T follicular helper cell (primary cell): ENCODE results near the gene IER5.
A peak's percentile ranks its signal among the peaks of the same experiment; 100 is the strongest.

Experiments
- DNase-seq: peaks from one replicate; pipeline ENCODE4 v3.0.0-alpha.2; 2020; ENCODE audit warnings: low read depth

The IER5 gene

DNA sequence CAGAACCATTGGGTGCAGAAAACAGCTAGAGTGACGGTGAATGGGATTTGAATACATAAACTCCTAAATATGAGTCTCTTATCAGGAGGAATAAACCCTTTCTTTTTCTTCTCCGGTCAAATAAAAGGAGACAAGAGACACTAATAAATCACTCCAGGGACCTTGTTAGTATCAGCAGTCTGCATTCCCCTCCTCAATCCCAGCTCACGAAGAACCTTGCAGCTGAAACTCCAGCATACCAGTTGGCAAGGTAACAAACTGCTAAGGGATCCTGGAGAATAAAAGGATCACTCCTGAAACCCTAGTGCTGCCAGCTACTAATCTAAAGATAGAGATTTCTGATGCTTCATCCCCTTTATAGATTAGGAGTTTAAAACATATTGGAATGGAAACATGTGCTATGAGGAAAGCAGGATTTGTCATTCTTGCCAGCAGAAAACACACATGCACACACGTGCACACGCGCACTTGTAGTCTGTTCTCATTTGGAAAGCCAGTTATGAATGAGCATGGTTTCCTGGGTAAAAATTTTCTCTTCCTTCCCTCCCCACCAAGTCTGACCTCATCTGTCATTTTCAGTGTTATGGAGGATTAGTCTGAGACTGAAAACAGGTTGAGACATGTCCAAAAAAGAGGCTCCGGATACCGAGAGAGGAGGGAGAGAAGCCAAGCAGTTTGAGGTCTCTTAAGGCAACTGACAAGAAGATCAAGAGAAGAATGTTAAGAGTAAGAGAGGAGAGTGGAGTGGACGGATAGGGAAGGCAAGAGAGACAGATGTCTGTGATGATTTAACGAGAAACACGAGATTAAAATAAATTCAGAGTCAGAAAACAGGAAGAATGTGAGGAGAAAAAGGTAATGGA is 10.9 kb downstream of the IER5 start:
- DNase-seq, result no peak

DNA sequence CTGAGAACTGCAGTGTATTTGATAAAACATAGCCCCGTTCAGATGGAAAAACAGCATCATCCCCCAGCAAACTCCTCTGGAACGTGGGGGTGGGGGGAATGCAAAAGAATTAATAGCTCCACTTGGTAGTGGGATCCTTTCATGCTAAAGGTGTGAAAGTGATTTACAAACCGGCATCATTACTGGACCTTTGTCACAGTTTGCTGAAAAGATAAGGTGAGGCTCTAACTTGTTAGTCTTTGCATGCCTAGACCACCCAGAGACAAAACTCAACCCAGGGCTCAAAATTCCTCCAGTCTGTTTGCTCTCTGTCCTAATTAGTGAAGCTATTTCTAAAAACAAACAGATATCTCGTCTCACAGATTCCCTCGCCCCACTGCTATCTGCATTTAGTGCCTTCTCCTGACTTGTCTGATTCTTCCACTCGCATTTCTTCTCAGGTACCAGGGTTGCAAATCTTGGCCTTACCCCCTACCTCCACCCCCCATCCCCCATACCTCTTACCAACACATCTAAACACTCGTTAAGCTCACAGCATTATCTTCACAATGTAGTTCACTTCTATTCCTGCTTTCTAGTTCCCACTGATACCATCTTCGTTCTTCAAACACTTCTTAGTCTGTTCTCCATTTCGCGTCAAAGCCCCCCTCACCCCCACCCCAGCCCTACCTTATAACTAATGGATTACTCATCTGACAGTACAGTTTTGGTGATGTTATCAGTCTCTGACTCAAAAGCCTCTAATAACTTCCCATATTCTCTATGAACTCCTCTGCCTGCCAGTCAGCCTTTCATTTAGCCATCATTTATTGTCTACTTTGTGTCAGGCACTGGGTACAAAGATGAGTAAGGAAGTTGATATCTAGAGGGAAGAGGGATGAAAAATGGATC is 11.8 kb downstream of the IER5 start:
- no peak for DNase-seq

DNA sequence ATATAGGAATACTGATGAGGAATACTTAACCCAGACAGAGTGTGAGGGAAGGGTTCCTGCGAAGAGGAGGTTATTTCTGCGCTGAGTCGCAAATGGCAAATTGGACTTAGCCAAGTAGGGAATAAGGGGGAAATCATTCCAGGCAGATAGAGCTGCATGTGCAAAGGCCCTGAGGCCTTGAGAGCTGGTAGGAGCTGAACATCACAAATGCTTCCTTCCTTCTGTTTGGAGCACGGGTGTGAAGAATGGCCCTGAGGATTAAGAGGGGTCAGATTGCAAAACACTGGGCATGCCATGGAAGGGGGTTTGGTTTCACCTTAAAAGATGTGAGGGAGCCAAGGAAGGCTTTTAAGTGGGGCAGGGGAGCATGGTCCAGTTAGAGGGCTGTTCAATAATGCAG is 12.4 kb downstream of the IER5 start:
- DNase-seq, result no peak

DNA sequence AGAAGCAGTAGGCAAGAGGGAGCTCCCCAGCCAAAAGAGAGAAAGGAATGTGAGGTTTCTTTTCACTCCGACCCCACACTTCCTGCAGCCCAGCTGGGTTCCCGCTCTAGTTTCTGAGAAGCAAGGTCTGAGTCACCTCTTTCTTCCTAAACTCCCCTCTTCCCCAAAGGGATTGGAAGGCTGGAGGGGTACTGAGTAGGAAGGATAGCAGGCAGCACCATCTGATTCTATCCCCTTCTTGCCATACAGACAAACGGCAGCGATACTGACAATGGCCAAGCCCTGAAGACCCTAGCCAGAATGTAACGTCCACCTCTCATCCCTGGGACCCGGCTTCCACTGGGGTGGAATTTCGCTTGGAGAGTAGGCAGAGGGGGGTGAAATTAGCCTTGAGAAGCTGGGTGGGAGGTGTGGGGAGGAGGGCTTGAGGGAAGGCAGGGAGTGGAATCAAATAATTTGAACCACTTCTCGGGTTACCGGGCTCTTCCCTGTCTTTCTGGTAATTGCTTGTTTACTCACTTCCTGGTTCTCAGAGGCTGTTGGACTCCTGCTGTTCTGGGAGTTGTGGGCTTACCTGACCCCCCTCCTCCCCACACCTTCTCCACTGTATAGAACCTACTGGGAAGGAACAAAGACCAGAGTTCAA is 13.2 kb downstream of the IER5 start:
- DNase-seq, result no peak

DNA sequence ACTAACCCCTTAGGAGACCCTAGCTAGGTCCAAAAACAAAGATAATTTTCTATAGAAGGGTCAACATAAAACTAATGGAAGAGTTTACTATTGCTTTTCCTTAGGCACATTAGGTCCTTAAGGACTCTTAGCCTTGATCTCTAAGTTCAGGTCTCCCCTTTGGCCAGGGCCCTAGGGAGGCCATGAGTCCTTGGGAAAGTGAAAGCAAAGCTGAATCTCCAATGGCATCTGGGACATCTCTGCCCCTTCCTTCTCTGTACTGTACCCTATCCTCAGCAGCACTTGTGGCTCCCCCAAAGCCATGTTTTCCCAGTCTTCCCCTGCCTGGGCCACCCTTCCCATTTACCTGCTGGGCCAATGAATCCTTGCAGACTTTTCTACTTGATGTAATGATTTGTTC is 14.3 kb downstream of the IER5 start:
- DNase-seq, result no peak

DNA sequence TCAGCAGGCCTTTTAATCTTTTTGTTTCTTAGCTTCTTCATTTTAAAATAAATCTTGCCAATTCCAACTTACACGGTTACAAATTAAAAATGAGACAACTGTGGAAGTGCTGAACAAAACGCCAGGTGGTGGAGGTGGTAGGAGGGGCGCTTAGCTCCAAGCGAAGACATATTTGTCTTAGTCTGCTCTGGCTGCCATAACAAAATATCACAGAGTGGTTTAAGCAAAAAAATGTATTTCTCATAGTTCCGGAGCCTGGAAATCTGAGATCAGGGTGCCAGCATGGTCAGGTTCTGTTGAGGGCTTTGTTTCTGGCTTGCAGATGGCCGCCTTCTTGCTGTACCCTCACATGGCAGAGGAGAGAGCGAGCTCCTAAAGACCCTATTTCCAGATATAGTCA is 14.9 kb downstream of the IER5 start:
- DNase-seq, result no peak

DNA sequence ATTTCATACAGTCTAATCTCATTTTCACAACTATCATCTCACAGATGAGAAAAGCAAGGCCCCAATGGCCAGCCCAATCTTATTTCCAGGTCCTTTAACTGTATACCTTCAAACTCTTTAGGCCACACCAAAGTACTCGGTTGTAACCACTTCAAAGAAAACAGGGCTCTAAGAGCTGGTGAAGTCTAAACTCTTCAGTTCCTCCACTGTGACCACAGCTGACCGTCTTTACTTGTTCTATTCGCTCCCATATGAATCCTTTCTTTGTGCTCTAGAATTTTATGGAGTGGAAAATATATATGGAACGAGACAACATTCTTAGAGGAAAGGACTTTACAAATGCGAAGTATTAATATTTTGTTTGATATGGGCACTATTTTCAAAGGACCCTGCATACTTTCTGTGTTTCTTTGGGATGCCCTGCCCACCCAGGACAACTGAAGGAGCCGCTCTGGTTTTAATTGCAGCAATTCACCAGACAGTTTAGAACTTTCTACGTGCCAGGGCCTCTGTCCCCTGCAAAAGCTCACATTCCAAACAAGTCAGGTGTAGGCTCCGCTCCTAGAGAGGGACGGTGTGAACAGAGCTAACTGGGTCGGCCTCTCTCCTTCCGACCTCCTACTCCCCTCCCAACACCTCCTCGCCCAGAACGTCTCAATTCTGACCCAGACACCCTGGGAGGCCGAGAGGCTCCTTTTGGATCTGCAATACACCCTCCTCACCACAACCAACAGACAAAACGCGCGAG is 15.7 kb downstream of the IER5 start:
- DNase-seq, result no peak

DNA sequence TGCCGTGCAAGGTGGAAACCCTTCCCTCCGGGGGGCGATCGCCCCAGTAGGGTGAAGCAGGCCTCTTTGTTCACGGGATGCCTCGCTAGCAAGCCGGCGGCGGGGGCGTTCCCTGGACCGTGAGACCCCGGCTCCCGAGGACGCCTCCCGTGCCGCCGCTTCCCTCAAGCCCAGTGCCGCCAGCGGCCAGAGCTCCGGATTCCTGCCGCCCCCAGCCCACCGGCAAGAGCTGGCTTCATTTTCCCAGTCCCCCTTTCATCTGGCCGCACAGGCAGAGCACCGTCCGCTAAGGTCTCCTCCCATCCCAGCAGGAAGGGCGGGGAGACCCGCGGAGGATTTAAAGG is 16.3 kb downstream of the IER5 start:
- peak; percentile 31 for DNase-seq

DNA sequence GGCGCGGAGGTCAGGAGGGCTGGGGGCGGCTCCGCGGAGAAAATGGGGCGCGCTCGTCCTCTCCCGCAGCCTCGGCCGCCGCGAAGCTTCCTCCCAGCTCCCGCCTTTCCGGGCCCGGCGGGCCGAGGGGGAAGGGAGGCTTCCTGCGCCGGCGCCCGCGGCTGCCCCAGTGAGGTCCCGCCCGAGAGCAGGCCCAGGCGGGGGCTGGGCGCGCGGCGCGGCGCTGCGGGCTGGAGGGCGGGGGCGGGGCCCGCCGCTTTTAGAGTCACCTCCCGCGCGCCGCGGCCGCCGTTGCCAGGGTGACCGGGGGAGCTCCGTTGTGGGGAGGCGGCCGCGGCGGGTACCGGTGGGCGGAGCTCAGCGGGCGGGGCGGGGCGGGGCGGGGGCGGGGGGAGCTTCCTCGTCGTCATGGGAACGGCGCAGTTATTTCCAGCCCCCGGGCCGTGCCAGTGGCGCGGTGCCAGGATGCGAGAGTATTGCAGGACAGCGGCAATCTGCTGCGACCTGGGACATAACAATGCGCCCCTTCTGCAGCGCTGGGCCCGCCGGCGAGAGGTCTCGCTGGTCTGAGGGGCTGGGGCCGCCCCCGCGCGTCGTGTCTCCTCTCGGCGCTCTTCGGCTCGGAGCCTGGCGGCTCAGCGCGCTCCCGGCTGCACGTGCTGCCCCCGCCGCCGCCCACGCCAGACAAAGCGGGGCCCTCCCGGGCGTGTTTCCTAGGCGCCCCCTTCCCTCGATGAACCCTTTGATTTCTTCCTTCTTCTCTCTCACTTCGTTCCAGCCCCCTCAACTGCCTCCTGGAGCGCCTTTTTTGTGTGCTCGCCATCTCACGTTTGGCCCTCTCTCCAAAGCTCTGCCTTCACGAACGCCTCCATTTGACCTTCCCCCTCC is 16.9 kb downstream of the IER5 start:
- DNase-seq, result peak; percentile 92

DNA sequence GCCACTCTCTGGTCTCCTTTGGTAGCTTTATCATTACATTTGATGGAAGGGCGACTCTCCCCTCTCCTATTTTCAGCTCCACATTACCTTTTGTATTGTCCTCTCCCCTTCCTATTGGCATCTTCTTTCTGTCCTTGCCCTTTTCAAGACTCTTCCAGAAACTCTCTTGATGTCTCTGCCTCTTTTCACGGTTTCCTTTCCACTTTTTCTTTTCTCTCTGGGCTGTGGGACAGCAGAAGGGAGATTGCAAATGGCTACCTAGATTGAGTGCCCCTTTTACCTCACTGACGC is 17.5 kb downstream of the IER5 start:
- DNase-seq, result no peak

DNA sequence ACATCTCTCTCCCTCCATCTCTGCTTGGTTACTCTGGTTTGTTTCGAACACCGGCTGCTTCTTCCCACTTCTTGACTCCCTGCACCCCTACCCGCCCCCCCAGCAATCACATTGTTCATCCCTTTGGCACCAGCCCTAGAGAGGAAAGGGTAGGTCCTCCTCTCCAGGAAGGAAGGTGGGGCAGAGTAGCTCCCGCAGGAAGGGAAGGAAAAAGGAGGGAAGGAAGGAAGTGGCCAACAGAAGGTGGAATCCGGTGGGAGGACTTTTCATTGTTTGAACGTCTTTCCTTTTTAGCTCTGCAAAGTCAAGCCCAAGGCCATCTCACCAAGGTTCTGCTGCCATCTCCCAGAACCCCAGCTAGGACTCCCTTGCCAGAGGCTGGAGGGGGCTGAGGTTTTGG is 18.0 kb downstream of the IER5 start:
- no peak for DNase-seq

DNA sequence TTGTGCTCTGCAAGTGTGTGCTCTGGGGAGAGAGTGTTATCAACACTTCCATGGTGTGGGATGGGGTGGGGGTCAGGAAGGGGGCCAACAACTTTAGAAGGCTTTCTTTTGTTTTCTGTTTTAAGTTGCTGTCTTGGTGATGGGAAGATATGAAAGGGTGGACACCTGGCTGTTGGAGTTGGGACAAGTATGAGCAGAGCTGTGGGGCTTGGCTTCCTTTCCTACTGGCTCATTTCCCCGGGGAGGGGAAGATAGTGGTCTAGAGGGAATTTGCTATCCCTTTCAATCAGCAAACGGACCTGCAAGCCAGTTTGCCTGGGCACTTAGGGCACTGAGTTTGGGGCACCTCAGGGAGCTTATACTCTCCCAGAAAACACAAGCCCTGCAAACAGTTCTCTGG is 19.2 kb downstream of the IER5 start:
- no peak for DNase-seq

DNA sequence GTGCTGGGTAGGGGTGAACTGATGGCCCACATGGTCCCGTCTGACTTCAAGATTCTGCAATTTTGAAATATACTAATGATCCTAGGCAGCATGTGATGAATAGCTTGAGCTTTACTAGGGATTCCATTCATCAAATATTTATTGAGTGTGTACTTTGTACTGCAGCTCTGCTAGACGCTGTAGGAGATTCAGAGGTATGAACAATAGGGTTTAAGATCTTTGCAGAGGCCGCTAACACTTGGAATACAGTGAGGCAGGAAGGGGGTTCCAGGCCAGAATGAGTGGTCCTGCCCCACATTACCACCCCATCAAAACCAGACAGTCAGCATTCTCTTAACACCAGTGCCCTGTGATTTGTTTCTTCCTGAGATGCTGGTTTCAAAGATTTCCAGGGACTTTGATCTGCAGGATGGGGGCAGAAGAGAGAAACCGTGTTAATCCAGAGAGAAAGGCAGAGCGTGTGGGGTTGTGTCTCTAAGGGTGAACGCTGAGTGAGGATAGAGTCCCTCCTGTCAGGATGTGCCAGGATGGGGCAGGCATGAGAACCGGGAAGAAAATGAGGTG is 19.9 kb downstream of the IER5 start:
- no peak for DNase-seq

DNA sequence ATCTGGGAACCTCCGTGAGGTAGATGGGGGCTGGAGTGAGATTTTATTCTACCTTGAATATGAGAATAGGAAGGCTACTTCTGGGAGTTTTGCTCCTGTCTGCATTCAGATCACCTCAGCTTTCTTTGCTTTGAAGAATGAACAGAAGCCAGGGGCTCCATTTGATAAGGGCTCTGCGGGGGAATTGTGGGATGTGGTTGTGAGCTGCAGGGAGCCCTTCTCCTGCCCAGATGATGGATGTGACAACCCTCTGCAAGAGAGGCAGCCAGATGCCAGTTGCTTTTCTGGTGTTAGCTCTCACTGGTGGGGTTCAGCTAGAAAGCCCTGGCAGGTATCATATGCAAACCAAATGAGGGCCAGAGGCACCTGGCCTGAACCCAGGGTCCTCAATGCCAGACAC is 21.5 kb downstream of the IER5 start:
- DNase-seq, result no peak

DNA sequence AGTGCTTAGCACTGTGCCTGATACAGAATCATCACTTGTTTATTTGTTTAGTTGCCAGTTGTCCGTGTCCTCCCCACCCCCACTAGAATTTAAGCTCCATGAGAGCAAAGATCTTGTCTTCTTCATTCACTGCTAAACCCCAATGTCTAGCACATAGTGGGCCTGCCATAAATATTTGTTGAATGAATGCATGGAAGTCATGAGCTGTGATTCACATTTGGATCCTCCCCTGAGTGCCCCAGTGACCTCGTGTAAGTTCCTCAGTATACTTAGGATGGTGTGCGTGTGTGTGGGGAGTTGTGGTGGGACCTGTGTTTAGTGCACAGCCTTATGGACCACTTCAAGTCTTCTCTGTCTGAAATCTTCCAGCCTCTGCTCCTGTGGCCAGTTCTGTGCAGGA is 23.1 kb downstream of the IER5 start:
- no peak for DNase-seq

DNA sequence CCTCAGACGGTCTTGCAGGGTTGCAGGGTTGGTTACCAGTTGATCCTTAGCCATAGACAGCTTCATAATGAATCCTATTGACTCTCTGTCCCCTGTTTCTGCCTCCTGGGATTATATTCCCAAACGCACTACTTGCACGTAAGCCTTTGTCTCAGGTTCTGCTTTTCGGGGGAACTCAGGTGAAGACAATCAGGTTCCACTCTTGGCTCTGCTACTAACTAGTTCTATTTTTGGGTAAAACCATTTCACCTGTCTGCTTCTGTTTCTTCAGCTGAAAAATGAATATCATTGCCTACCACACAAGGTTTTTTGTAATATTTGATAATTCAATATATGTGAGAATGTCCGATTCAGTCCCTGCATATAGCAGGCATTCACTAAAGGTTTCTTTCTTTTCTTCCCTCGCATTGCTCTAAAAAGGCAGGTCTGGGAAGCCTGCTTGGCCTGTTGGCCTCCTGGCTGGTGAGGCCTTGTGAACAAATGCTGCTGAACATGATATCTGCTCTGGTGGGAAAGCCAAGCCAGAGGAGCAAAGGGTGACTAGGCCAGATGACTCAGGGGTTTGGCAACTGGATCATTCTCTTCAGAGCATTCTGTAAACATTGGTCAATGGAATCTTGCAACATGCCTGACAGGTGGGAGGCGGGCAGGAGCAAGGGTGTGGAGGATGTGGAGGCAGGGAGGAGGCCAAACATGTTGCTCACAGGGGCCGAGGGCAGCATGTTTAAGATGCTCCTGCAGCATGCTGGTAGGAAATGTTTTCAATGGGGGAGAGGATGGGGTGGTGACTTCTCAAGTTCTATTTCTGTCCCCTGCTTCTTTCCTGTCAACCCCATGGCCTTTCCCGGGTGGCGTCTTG is 23.8 kb downstream of the IER5 start:
- no peak for DNase-seq

DNA sequence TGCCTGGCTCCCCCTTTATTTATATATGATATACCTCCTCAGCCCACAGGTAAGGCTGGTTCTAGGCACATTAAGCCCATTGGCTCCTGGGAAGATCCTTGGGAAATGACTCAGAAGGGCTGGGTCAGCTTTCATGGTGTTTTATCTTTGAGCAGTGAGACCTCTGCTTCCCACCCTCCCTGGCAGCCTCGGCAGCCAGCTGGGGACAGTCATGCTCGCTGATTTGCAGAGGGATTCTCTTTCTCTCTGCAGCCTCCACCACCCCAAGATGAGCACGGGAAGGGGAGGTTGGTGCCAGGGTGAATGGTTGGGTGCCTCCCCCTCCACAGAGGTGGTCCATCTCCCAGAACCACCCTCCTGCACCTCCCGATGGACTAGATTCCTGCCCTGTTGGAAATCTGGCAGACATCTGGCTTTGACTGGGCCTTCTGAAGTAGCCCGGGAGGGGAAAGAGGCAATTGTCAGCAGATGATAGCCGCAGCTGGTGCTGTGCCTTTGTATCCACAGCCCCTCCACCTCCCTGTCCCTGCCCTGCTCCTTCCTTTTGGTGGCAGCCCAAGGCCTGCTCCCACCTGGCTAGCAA is 24.6 kb downstream of the IER5 start:
- DNase-seq, result no peak

DNA sequence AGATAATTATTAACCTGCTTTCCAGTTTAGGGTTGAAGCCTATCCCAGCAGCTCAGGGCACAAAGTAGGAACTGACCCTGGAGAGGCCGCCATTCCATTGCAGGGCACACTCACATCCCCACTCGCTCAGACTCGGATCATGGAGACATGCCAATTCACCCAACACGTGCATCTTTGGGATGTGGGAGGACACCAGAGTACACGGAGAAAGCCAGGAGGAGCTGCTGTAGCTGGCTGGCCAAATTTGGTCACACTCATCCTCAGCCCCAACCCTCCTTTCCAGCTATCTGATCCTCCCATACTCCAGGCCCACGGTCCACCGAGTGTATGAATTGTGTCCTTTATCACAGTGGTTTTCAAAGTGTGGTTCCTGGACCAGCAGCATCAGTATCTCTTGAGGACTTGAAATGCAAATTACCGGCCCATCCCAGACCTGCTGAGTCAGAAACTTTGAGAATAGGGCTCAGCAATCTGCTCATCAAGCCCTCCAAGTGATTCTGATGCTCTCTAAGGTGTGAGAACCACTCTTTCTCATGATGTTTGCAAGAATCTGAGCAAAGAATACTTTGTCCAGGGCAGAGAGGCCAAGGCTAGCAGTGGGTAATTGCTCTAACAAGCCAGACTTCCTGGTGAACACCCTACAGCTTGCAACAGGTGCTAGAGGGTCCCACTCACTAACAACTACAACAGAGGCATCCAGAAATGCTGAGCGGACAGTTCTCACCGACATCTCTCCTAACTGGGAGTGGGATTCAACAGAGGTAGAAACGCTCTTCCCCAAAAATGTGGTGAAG is 26.3 kb downstream of the IER5 start:
- no peak for DNase-seq

DNA sequence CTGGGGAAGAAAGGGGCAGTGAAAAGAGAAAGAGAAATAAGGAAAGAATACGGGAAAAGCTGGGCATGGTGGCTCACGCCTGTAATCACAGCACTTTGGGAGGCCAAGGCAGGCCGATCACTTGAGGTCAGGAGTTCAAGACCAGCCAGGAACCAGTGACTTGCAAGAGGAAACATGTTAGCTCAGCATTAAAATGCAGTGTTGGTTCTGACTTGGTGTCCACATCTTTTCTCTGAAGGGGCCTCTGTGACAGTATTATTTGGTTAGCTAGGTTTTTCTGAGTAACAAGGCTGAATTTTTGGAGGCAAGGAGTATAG is 26.8 kb downstream of the IER5 start:
- DNase-seq, result no peak
